ENCODE measurements around the gene BMP7. TPM values are rescaled to one million over a fixed set of nuclear protein-coding genes. Genes with fewer than 3 reads are reported as not detected.
"Not testable (repeated sequence)": the region's sequence is repeated elsewhere in the genome, so short reads cannot be mapped to it uniquely, and the experiment has no call there.

Gene BMP7
- total RNA-seq, 4 donors from 2014 or later, result 19.2 to 39.2 (median 28.2) TPM

DNA sequence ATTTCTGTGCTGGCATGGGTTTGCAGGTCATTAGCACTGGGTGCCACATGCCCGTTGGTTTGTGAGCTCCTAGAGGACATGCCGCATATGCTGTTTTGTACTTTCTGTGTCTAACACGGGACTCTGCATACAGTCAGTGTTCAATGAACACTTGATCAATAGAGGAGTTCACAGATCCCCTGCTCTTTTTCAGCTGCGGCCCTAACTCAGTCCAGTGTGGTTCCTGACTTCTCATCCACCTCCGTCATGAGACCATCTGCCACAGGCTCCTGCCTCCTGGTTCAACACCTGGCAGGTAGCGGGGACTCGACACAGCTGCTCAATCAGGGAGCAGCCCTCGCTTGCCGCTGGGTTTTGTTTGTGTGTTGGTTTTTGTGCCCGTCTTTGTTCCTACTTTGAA lies 13.8 kb upstream of the BMP7 start:
- H3K36me3 ChIP-seq, result no peaks in the 10 kb centered on the region
- H3K9me3 ChIP-seq, result no peaks in the 10 kb centered on the region
- H3K4me1 ChIP-seq, result no peaks in the 10 kb centered on the region
- WGBS, result 89% methylated on average over 10 of the region's 10 CpGs
- H3K4me3 ChIP-seq, result no peak overlapping the region
- peaks cover 10% of the 10 kb centered on the region for H3K27me3 ChIP-seq
- no peak for DNase-seq (ENCODE audit: low spot score in 2 of 2)
- no peak overlapping the region for H3K27ac ChIP-seq
- TF ChIP-seq POLR2AphosphoS5 (IDR thresholded peaks at IDR 0.05) (no peak), POLR2A (IDR thresholded peaks at IDR 0.05) (no peak), EP300 (IDR thresholded peaks at IDR 0.05) (no peak)
- TF ChIP-seq, protein P1, sequence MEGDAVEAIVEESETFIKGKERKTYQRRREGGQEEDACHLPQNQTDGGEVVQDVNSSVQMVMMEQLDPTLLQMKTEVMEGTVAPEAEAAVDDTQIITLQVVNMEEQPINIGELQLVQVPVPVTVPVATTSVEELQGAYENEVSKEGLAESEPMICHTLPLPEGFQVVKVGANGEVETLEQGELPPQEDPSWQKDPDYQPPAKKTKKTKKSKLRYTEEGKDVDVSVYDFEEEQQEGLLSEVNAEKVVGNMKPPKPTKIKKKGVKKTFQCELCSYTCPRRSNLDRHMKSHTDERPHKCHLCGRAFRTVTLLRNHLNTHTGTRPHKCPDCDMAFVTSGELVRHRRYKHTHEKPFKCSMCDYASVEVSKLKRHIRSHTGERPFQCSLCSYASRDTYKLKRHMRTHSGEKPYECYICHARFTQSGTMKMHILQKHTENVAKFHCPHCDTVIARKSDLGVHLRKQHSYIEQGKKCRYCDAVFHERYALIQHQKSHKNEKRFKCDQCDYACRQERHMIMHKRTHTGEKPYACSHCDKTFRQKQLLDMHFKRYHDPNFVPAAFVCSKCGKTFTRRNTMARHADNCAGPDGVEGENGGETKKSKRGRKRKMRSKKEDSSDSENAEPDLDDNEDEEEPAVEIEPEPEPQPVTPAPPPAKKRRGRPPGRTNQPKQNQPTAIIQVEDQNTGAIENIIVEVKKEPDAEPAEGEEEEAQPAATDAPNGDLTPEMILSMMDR (IDR thresholded peaks at IDR 0.05), result no peak

GRCh38 chr20:57279548-57279947 lies 13.1 kb upstream of the BMP7 start:
- not testable (repeated sequence) for H3K9me3 ChIP-seq; H3K36me3 ChIP-seq; H3K27me3 ChIP-seq; DNase-seq (ENCODE audit: low spot score in 2 of 2); H3K4me1 ChIP-seq; H3K27ac ChIP-seq; H3K4me3 ChIP-seq
- 88% methylated on average over 2 of the region's 3 CpGs for WGBS

DNA sequence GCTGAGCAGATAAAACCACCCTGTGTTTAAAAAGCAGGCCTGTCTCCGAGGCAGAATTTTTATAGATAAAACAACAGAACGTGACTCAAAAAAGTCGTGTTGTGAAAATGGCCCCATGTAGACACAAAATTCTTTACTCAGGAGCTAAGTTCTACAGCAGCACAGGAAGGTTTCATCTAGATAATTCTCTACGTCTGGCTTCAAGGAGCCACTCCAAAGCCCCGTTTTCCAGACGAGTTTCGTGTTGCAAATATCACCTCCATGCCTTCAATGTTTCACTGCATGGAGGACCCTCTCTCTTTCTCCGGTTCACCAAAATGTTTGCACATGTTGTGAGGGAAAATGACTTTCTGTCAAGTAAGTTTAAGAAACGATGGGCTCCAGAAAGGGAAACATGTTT lies 12.0 kb upstream of the BMP7 start:
- WGBS, result 77% methylated on average over 9 of the region's 9 CpGs
- Histone ChIP-seq H3K9me3 (no peaks in the 10 kb centered on the region), H3K27me3 (peaks cover 3% of the 10 kb centered on the region), H3K36me3 (no peaks in the 10 kb centered on the region), H3K4me3 (no peak overlapping the region), H3K27ac (no peak overlapping the region), H3K4me1 (no peaks in the 10 kb centered on the region)
- TF ChIP-seq POLR2A (IDR thresholded peaks at IDR 0.05), result no peak
- TF ChIP-seq, protein P1 (IDR thresholded peaks at IDR 0.05), result no peak
- no peak for TF ChIP-seq EP300 (IDR thresholded peaks at IDR 0.05)
- no peak for TF ChIP-seq POLR2AphosphoS5 (IDR thresholded peaks at IDR 0.05)
- DNase-seq (ENCODE audit: low spot score in 2 of 2), result no peak

DNA sequence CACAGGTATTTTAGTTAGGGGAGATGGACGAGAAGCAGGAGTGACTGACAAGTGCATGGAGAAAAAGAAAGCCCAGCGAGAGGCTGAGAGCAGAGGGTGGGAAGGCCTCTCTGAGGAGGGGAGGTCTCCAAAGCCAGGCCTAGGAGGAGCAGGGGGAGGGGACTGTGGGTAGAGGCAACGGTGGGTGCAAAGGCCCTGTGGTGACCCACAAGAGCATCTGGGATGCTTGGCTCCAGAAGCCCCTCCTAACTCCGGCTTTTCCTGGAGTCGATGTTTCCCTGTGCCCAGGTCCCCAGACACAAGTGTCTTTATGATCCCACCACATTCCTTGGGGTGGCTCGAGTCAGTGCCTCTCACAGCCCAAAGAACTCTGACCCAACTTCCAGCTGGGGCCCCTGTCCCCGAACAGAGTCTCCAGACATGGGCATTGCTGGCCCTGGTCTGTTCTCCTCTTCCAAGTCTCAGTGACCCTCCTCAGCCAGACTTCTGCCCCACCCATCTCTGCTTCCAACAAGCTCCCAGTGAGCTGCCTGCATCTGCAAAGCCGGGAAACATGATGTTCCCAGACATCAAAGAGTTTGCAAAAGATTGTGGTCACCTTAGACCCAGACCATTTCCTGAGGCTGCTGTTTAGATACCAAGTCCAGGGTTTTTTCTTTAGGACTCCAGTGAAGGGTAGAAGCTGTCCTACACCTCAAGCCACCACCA lies 11.1 kb upstream of the BMP7 start:
- Histone ChIP-seq H3K27me3 (peaks cover 3% of the 10 kb centered on the region), H3K4me3 (no peak overlapping the region), H3K4me1 (no peaks in the 10 kb centered on the region), H3K9me3 (no peaks in the 10 kb centered on the region), H3K36me3 (no peaks in the 10 kb centered on the region), H3K27ac (no peak overlapping the region)
- no peak for DNase-seq (ENCODE audit: low spot score in 2 of 2)
- WGBS, result 78% methylated on average over 8 of the region's 8 CpGs
- TF ChIP-seq, protein P1 (IDR thresholded peaks at IDR 0.05), result no peak
- TF ChIP-seq EP300 (IDR thresholded peaks at IDR 0.05), result no peak
- TF ChIP-seq POLR2A (IDR thresholded peaks at IDR 0.05), result no peak
- no peak for TF ChIP-seq POLR2AphosphoS5 (IDR thresholded peaks at IDR 0.05)

DNA sequence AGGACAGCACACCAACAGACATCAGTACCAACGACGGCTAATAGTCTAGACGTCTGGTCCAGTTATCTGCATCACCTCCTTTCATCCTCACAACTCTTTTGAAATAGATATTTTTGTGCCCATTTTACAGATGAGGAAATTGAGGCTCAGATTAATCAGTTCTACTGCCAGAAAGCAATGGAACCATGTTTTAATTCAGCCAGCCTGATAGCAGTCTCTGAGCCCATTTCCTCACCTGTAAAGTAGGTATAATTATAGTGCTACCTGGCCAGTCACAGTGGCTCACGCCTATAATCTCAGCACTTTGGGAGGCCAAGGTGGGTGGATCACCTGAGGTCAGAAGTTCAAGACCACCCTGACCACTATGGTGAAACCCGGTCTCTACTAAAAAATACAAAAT lies 9.8 kb upstream of the BMP7 start:
- Histone ChIP-seq H3K36me3 (no peaks in the 10 kb centered on the region), H3K27me3 (peaks cover 3% of the 10 kb centered on the region), H3K9me3 (no peaks in the 10 kb centered on the region), H3K4me3 (no peak overlapping the region), H3K4me1 (no peaks in the 10 kb centered on the region), H3K27ac (no peak overlapping the region)
- no peak for DNase-seq (ENCODE audit: low spot score in 2 of 2)
- WGBS, result 58% methylated on average over 5 of the region's 5 CpGs
- TF ChIP-seq, protein P1 (IDR thresholded peaks at IDR 0.05), result no peak
- no peak for TF ChIP-seq POLR2AphosphoS5 (IDR thresholded peaks at IDR 0.05)
- no peak for TF ChIP-seq POLR2A (IDR thresholded peaks at IDR 0.05)
- no peak for TF ChIP-seq EP300 (IDR thresholded peaks at IDR 0.05)

DNA sequence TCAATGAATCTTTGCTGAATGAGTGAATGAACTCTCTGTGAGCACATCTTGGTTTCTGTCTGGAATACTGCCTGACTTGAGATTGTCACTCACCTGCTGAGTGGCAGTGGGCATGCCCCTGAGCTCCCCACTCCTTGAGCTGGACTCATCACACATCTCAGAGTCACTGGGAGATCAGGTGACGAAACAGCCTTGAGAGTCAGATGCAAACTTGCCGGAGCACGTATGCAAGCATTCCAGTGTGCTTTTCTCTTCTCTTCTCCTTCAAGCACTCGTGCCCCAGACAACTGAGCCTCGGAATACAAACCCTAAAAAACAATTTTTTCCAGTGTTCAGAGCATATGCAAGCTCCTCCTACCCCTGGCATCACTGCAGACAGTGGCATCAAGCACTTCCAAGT lies 9.4 kb upstream of the BMP7 start:
- Histone ChIP-seq H3K4me1 (no peaks in the 10 kb centered on the region), H3K36me3 (no peaks in the 10 kb centered on the region), H3K27me3 (peaks cover 3% of the 10 kb centered on the region), H3K9me3 (no peaks in the 10 kb centered on the region), H3K4me3 (no peak overlapping the region), H3K27ac (no peak overlapping the region)
- TF ChIP-seq POLR2A (IDR thresholded peaks at IDR 0.05) (no peak), EP300 (IDR thresholded peaks at IDR 0.05) (no peak), POLR2AphosphoS5 (IDR thresholded peaks at IDR 0.05) (no peak)
- TF ChIP-seq, protein P1 (IDR thresholded peaks at IDR 0.05), result no peak
- no peak for DNase-seq (ENCODE audit: low spot score in 2 of 2)
- WGBS, result 50% methylated on average over 5 of the region's 5 CpGs
